GM13976 (cell line): ENCODE results near the gene RAI14.
"Not testable (repeated sequence)": the region's sequence is repeated elsewhere in the genome, so short reads cannot be mapped to it uniquely, and the experiment has no call there.

Source experiments
- DNase-seq: peaks from one replicate; pipeline ENCODE4 v3.0.0; 2012; ENCODE audit warnings: low spot score
- in situ Hi-C: fragments of 300-500 bp; cut with MboI; formaldehyde crosslinking; loops from one replicate; pipeline ENCODE4 v1.12.0; 2022; ENCODE audit warnings: low sequenced_read_pairs, mixed read lengths, inconsistent platforms; ENCODE audit not compliant: unreplicated experiment
- TF ChIP-seq, protein P1 (sequence below): IDR thresholded peaks from 2 replicates; pipeline ENCODE4 v1.5.1; 2012; ENCODE audit warnings: borderline replicate concordance, mild to moderate bottlenecking; ENCODE audit not compliant: insufficient read depth; ENCODE audit errors: extremely low read depth, missing control alignments, control extremely low read depth

Gene RAI14

DNA sequence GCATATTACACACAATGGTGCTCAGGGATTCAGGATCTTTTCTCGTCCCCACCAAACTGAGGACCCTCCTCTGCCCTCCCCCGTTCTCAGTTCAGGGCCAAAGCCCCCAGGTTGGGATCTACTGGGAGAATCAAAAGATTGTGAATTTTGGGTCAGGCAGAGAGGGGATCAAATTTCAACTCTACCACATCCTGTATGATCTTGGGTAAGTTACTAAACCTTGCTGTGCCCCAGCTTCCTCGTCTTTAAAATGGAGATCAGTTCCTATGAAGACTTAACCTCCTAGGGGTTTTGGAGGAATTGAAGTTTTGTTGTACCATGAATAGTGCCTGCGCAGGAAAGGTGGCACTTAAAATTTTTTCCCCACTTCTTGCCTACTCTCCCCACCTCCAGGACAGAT, 62.4 kb downstream of the RAI14 start:
- TF ChIP-seq, protein P1, sequence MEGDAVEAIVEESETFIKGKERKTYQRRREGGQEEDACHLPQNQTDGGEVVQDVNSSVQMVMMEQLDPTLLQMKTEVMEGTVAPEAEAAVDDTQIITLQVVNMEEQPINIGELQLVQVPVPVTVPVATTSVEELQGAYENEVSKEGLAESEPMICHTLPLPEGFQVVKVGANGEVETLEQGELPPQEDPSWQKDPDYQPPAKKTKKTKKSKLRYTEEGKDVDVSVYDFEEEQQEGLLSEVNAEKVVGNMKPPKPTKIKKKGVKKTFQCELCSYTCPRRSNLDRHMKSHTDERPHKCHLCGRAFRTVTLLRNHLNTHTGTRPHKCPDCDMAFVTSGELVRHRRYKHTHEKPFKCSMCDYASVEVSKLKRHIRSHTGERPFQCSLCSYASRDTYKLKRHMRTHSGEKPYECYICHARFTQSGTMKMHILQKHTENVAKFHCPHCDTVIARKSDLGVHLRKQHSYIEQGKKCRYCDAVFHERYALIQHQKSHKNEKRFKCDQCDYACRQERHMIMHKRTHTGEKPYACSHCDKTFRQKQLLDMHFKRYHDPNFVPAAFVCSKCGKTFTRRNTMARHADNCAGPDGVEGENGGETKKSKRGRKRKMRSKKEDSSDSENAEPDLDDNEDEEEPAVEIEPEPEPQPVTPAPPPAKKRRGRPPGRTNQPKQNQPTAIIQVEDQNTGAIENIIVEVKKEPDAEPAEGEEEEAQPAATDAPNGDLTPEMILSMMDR, result no peak
- in situ Hi-C loops, result no loop called here
- DNase-seq, result no peak

- in situ Hi-C loops, result no loop called here
- TF ChIP-seq, protein P1, result no peak
- no peak for DNase-seq
Observed at GRCh38 chr5:34719029-34719428, 62.9 kb downstream of the RAI14 start.

DNA sequence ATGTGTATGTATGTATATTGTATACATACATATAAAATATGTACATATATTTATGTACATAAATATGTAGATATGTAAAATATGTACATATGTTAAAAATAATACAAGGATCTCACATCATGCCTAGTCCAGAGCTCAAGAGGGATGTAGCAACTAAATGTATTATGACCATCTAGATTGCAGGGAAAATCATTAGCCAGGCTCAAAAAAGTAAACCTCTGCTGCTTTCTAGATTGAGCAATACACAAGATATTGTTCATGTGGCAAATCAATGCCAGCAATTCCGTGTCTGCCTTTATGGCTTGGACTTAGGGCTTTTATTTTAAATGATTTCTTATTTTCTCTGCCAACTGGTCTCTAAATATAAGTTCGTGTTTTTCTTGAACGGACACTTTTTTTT, 65.2 kb downstream of the RAI14 start:
- DNase-seq, result no peak
- TF ChIP-seq, protein P1, result no peak
- in situ Hi-C loops, result no loop called here

DNA sequence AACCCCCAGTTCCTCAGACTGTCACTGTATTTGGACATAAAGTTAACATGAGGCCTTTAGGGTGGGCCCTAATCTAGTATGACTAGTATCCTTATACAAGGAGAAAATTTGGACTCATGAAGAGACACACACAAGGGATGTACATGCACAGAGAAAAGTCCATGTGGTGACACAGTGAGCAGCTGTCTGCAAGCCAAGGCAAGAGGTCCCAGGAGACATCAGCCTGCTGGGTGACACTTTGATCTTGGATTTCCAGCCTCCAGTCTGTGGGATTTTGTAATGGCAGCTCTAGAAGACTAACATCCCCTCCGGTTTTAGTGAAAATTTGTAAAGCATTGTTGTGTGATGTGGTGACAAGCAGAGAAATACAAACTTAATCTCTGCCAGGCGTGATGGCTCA, 66.1 kb downstream of the RAI14 start:
- no peak for DNase-seq
- in situ Hi-C loops, result no loop called here
- TF ChIP-seq, protein P1, result no peak

DNA sequence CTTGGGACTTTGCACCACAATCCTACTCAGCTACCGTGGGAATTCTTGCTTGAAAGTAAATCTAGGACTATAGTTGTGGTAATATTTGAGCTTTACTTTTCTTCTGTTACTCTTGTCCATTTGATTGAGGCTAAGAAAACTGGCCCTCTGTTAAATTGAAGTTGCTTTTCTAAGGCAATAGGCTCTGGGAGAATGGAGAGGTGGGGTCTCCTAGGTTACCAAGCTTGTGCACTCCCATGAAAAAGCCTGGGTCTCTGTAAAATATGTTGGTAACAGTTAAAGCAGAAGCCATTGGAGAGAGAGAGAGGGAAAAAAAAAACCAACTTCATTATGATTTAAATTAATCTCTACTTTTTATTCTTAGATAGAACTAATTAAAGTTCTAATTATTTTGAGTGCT, 68.6 kb downstream of the RAI14 start:
- in situ Hi-C loops, result no loop called here
- TF ChIP-seq, protein P1, result no peak
- no peak for DNase-seq

GRCh38 chr5:34727166-34727749, 71.1 kb downstream of the RAI14 start:
- in situ Hi-C loops, DNase-seq: not testable (repeated sequence)

- DNase-seq, result no peak
- in situ Hi-C loops, result no loop called here
- TF ChIP-seq, protein P1, result no peak
Observed at GRCh38 chr5:34728236-34728635, 72.1 kb downstream of the RAI14 start.
